HFF-Myc (cell line): Measurements from ENCODE around the gene HACE1.
"Not testable (repeated sequence)": the region's sequence is repeated elsewhere in the genome, so short reads cannot be mapped to it uniquely, and the experiment has no call there.

Experiments used
- DNase-seq: peaks from one replicate; pipeline ENCODE4 v3.0.0-alpha.2; 2011; ENCODE audit warnings: low read depth; ENCODE audit errors: extremely low read depth
- H3K4me3 ChIP-seq: replicated peaks from 2 replicates; pipeline ENCODE4 v1.5.1; 2011; ENCODE audit warnings: low read depth, mild to moderate bottlenecking, control low read depth, low read length
- TF ChIP-seq, protein P1 (sequence below): IDR thresholded peaks from 2 replicates; pipeline ENCODE4 v1.5.1; 2012; ENCODE audit warnings: mild to moderate bottlenecking, low read depth, low read length, control low read depth; ENCODE audit errors: missing control alignments

The HACE1 gene

GRCh38 chr6:104855507-104855906 is 4.2 kb downstream of the HACE1 start:
- H3K4me3 ChIP-seq: no peak overlapping the region
- DNase-seq: peak; percentile 17

GRCh38 chr6:104847721-104848120 is 12.0 kb downstream of the HACE1 start:
- not testable (repeated sequence) for DNase-seq, H3K4me3 ChIP-seq

More at GRCh38 chr6:104855507-104855906, 4.2 kb downstream of the HACE1 start:
- TF ChIP-seq, protein P1, sequence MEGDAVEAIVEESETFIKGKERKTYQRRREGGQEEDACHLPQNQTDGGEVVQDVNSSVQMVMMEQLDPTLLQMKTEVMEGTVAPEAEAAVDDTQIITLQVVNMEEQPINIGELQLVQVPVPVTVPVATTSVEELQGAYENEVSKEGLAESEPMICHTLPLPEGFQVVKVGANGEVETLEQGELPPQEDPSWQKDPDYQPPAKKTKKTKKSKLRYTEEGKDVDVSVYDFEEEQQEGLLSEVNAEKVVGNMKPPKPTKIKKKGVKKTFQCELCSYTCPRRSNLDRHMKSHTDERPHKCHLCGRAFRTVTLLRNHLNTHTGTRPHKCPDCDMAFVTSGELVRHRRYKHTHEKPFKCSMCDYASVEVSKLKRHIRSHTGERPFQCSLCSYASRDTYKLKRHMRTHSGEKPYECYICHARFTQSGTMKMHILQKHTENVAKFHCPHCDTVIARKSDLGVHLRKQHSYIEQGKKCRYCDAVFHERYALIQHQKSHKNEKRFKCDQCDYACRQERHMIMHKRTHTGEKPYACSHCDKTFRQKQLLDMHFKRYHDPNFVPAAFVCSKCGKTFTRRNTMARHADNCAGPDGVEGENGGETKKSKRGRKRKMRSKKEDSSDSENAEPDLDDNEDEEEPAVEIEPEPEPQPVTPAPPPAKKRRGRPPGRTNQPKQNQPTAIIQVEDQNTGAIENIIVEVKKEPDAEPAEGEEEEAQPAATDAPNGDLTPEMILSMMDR: no peak

DNA sequence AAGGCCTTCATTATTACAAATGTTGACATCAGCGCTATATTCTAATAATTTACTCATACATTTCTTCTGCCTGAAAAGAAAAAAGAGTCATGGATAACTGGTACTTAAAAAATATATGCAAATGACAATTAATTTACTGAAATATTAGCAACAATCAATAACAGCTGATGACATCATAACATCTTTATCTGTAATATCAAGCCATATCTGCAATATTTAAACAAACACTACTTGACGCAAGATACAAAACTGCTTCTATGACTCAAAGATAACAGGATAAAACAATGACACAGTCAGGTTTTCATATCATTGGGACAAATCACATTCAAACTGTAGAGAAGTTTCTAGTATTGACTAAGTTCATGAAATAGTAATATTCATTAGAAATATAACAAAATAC is 16.5 kb downstream of the HACE1 start:
- TF ChIP-seq, protein P1: no peak
- DNase-seq: no peak

DNA sequence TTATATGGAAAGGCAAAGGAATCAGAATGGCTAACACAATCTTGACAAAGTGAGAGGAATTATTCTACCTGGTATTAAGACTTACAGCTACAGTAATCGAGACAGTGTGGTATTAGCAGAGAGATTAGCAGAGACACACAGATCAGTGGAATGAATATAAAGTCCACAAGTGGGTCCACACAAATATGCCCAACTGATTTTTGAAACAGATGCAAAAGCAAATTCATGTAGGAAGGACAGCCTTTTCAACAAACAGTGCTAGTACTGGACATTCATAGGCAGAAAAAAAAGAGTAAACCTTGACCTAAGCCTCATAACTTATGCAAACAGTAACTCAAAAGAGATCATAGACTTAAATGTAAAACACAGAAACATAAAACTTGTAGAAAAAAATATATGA is 22.6 kb downstream of the HACE1 start:
- no peak overlapping the region for H3K4me3 ChIP-seq
- TF ChIP-seq, protein P1: no peak
- no peak for DNase-seq

More for the DNA sequence above, 16.5 kb downstream of the HACE1 start:
- no peak overlapping the region for H3K4me3 ChIP-seq

GRCh38 chr6:104836479-104837020 is 23.2 kb downstream of the HACE1 start:
- H3K4me3 ChIP-seq, DNase-seq: not testable (repeated sequence)

GRCh38 chr6:104835782-104836181 is 23.9 kb downstream of the HACE1 start:
- no peak overlapping the region for H3K4me3 ChIP-seq
- DNase-seq: no peak
- TF ChIP-seq, protein P1: no peak

DNA sequence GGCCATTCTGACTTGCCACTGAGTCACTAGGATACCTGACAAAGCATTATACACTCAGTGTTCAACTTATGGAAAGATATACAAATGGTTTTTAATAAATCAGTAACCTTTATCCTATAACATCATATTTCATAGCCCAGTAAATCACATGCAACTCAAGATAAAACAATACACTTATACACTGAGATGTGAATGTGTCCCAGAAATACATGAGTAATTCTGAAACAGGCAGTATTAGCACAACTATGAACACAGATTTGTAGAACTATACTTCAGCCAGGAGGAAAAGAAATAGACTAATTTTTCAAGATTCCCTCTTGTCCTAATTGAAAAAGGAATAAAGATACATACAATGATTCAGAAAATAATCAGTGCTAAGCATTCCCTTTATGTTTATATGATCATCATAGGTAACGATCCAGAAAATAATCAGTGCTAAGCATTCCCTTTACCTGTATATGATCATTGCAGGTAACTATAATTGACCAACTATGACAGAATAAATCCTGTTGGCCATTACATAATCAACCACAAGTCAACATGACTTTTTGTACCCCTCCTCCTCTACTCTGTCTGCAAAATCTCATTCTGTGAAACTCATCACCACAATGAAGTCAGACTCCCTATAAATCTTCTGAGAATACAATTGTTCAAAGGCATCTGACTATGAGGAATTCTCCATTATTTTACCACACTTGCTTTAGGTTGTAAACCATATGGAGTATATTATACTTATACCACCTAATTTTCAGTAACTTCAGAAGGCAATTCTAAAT is 30.3 kb downstream of the HACE1 start:
- TF ChIP-seq, protein P1: no peak
- no peak overlapping the region for H3K4me3 ChIP-seq
- no peak for DNase-seq

DNA sequence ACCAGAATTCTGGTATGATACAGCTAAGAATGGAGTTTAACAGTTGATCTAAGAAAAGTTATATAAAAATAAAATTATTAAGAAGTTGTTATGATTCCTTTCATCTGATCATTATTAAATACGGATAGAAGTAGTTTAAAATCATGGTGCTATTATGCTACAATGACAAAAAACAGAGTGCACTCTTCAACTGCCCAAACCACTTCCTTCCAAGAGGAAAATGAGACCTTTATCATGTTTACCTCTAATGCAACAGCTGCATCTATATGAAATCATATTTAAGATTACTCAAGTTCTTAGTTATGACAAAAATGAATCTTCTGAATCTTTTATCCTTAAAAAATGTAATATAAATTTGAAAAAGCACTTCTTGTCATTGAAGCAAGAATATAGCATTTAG is 31.2 kb downstream of the HACE1 start:
- TF ChIP-seq, protein P1: no peak
- no peak for DNase-seq
- no peak overlapping the region for H3K4me3 ChIP-seq

GRCh38 chr6:104820820-104821219 is 38.9 kb downstream of the HACE1 start:
- H3K4me3 ChIP-seq, DNase-seq: not testable (repeated sequence)
